ENCODE results near the gene SMPX.

SMPX gene

GRCh38 chrX:21741869-21742701 is 15.8 kb downstream of the SMPX start:
- DNase-seq: no peak

- DNase-seq: no peak
These were observed 16.6 kb downstream of the SMPX start for GRCh38 chrX:21741364-21741763.

GRCh38 chrX:21740329-21741274 is 17.3 kb downstream of the SMPX start:
- DNase-seq: no peak

GRCh38 chrX:21738950-21739287 is 19.0 kb downstream of the SMPX start:
- DNase-seq: no peak

- DNase-seq: no peak
These were observed 19.5 kb downstream of the SMPX start for GRCh38 chrX:21738210-21738949.

- no peak for DNase-seq
These were observed 22.2 kb downstream of the SMPX start for GRCh38 chrX:21735768-21736127.

- no peak for DNase-seq
These were observed 22.7 kb downstream of the SMPX start for GRCh38 chrX:21735038-21735767.

GRCh38 chrX:21734175-21734574 is 23.7 kb downstream of the SMPX start:
- DNase-seq: no peak

GRCh38 chrX:21733705-21734104 is 24.2 kb downstream of the SMPX start:
- no peak for DNase-seq

- no peak for DNase-seq
These were observed 27.9 kb downstream of the SMPX start for GRCh38 chrX:21730026-21730425.

GRCh38 chrX:21728276-21728968 is 29.5 kb downstream of the SMPX start:
- DNase-seq: no peak

GRCh38 chrX:21725916-21726315 is 32.0 kb downstream of the SMPX start:
- DNase-seq: no peak

GRCh38 chrX:21725496-21725895 is 32.4 kb downstream of the SMPX start:
- no peak for DNase-seq

- no peak for DNase-seq
These were observed 34.1 kb downstream of the SMPX start for GRCh38 chrX:21723814-21724213.

GRCh38 chrX:21723084-21723483 is 34.8 kb downstream of the SMPX start:
- no peak for DNase-seq

GRCh38 chrX:21721195-21721594 is 36.7 kb downstream of the SMPX start:
- no peak for DNase-seq

GRCh38 chrX:21718575-21718974 is 39.3 kb downstream of the SMPX start:
- DNase-seq: no peak

- DNase-seq: no peak
These were observed 40.1 kb downstream of the SMPX start for GRCh38 chrX:21717802-21718201.

- no peak for DNase-seq
These were observed 42.1 kb downstream of the SMPX start for GRCh38 chrX:21715825-21716224.

GRCh38 chrX:21715337-21715736 is 42.6 kb downstream of the SMPX start:
- no peak for DNase-seq

GRCh38 chrX:21711848-21712197 is 46.1 kb downstream of the SMPX start:
- no peak for DNase-seq

Measured in effector CD4-positive, alpha-beta T cell (primary cell).